C4-2B (cell line): ENCODE measurements around the gene BIRC3.

Experiments
- ZFX ChIP-seq: fragments of 450-650 bp; IDR thresholded peaks from 2 replicates; pipeline ENCODE4 v1.6.1; 2017
- TF ChIP-seq, protein P1 (sequence below): fragments of 450-650 bp; conservative IDR thresholded peaks from 2 replicates; pipeline ENCODE4 v1.5.1; 2017; ENCODE audit warnings: mild to moderate bottlenecking

- TF ChIP-seq, protein P1, sequence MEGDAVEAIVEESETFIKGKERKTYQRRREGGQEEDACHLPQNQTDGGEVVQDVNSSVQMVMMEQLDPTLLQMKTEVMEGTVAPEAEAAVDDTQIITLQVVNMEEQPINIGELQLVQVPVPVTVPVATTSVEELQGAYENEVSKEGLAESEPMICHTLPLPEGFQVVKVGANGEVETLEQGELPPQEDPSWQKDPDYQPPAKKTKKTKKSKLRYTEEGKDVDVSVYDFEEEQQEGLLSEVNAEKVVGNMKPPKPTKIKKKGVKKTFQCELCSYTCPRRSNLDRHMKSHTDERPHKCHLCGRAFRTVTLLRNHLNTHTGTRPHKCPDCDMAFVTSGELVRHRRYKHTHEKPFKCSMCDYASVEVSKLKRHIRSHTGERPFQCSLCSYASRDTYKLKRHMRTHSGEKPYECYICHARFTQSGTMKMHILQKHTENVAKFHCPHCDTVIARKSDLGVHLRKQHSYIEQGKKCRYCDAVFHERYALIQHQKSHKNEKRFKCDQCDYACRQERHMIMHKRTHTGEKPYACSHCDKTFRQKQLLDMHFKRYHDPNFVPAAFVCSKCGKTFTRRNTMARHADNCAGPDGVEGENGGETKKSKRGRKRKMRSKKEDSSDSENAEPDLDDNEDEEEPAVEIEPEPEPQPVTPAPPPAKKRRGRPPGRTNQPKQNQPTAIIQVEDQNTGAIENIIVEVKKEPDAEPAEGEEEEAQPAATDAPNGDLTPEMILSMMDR = no peak
- no peak for TF ChIP-seq ZFX
Measured at GRCh38 chr11:102291831-102292230, 25.5 kb upstream of the BIRC3 start.
